Pulmonary artery endothelial cell (primary cell): ENCODE results near the gene LRRTM4. TPM values are rescaled to one million over a fixed set of nuclear protein-coding genes. Genes with fewer than 3 reads are reported as not detected.

Experiments
- DNase-seq: peaks from one replicate; pipeline ENCODE4 v3.0.0-alpha.2; 2011; ENCODE audit warnings: low read depth, low spot score
- total RNA-seq: library from RNA; depleted of rRNA; stranded (reverse); fragments of >200 nt; gene quantifications from 2 replicates; pipeline ENCODE4 v1.2.3, GENCODE V29; 2014

Gene LRRTM4
- total RNA-seq, 1 donor from 2014 or later = not detected

GRCh38 chr2:77325395-77325794 lies 196.8 kb downstream of the LRRTM4 start:
- DNase-seq = no peak

GRCh38 chr2:77322431-77322830 lies 199.7 kb downstream of the LRRTM4 start:
- no peak for DNase-seq

GRCh38 chr2:77314721-77315120 lies 207.5 kb downstream of the LRRTM4 start:
- no peak for DNase-seq

- no peak for DNase-seq
Observed at GRCh38 chr2:77310416-77310815, 211.8 kb downstream of the LRRTM4 start.

GRCh38 chr2:77309725-77310124 lies 212.5 kb downstream of the LRRTM4 start:
- no peak for DNase-seq

GRCh38 chr2:77301441-77301840 lies 220.7 kb downstream of the LRRTM4 start:
- no peak for DNase-seq

- no peak for DNase-seq
Observed at GRCh38 chr2:77296791-77297190, 225.4 kb downstream of the LRRTM4 start.

- no peak for DNase-seq
Observed at GRCh38 chr2:77294474-77294873, 227.7 kb downstream of the LRRTM4 start.

- no peak for DNase-seq
Observed at GRCh38 chr2:77284353-77284752, 237.8 kb downstream of the LRRTM4 start.

GRCh38 chr2:77271262-77271661 lies 250.9 kb downstream of the LRRTM4 start:
- DNase-seq = no peak

GRCh38 chr2:77270433-77270832 lies 251.7 kb downstream of the LRRTM4 start:
- DNase-seq = no peak

- no peak for DNase-seq
Observed at GRCh38 chr2:77268626-77269025, 253.6 kb downstream of the LRRTM4 start.

GRCh38 chr2:77232909-77233425 lies 289.2 kb downstream of the LRRTM4 start:
- no peak for DNase-seq

GRCh38 chr2:77228391-77228790 lies 293.8 kb downstream of the LRRTM4 start:
- no peak for DNase-seq

- no peak for DNase-seq
Observed at GRCh38 chr2:77210725-77211124, 311.5 kb downstream of the LRRTM4 start.

- no peak for DNase-seq
Observed at GRCh38 chr2:77207331-77207730, 314.8 kb downstream of the LRRTM4 start.

- DNase-seq = no peak
Observed at GRCh38 chr2:77201755-77202154, 320.4 kb downstream of the LRRTM4 start.

GRCh38 chr2:77199411-77199810 lies 322.8 kb downstream of the LRRTM4 start:
- DNase-seq = no peak

GRCh38 chr2:77193858-77194448 lies 328.2 kb downstream of the LRRTM4 start:
- DNase-seq = no peak

- DNase-seq = no peak
Observed at GRCh38 chr2:77192811-77193289, 329.3 kb downstream of the LRRTM4 start.

GRCh38 chr2:77191665-77192064 lies 330.5 kb downstream of the LRRTM4 start:
- DNase-seq = no peak

- DNase-seq = no peak
Observed at GRCh38 chr2:77190721-77191346, 331.3 kb downstream of the LRRTM4 start.

GRCh38 chr2:77185052-77185451 lies 337.1 kb downstream of the LRRTM4 start:
- DNase-seq = no peak
